ENCODE measurements around the gene LETM1.

GRCh38 chr4:1819816-1820215 is 36.1 kb downstream of the LETM1 start:
- no peak for TF ChIP-seq CTCF (IDR thresholded peaks at IDR 0.05 in 8 of 11, conservative IDR thresholded peaks at IDR 0.05 in 3 of 11)
- no peak for TF ChIP-seq POLR2AphosphoS5 (IDR thresholded peaks at IDR 0.05)
- TF ChIP-seq POLR2A (IDR thresholded peaks at IDR 0.05), result no peak
